ENCODE data around the gene MYO15B.

The MYO15B gene

GRCh38 chr17:75594499-75595283 is 7.1 kb downstream of the MYO15B start:
- no peak overlapping the region for H3K4me3 ChIP-seq (replicated peaks; ENCODE audit: low read depth, low read length)
- no peak for TF ChIP-seq CTCF (IDR thresholded peaks at IDR 0.05; ENCODE audit: low read depth, low read length, missing control alignments)
- DNase-seq (ENCODE audit: extremely low read depth, low read depth), result no peak

GRCh38 chr17:75595284-75595919 is 7.8 kb downstream of the MYO15B start:
- no peak for TF ChIP-seq CTCF (IDR thresholded peaks at IDR 0.05; ENCODE audit: low read depth, low read length, missing control alignments)
- DNase-seq (ENCODE audit: extremely low read depth, low read depth), result no peak
- H3K4me3 ChIP-seq (replicated peaks; ENCODE audit: low read depth, low read length), result no peak overlapping the region

GRCh38 chr17:75595920-75596313 is 8.3 kb downstream of the MYO15B start:
- no peak overlapping the region for H3K4me3 ChIP-seq (replicated peaks; ENCODE audit: low read depth, low read length)
- TF ChIP-seq CTCF (IDR thresholded peaks at IDR 0.05; ENCODE audit: low read depth, low read length, missing control alignments), result no peak
- DNase-seq (ENCODE audit: extremely low read depth, low read depth), result no peak

- H3K4me3 ChIP-seq (replicated peaks; ENCODE audit: low read depth, low read length), result no peak overlapping the region
- TF ChIP-seq CTCF (IDR thresholded peaks at IDR 0.05; ENCODE audit: low read depth, low read length, missing control alignments), result no peak
- no peak for DNase-seq (ENCODE audit: extremely low read depth, low read depth)
These were observed 8.9 kb downstream of the MYO15B start for GRCh38 chr17:75596320-75597087.

GRCh38 chr17:75601057-75601987 is 13.7 kb downstream of the MYO15B start:
- TF ChIP-seq CTCF (IDR thresholded peaks at IDR 0.05; ENCODE audit: low read depth, low read length, missing control alignments), result peak; percentile 86
- DNase-seq (ENCODE audit: extremely low read depth, low read depth), result no peak
- H3K4me3 ChIP-seq (replicated peaks; ENCODE audit: low read depth, low read length), result no peak overlapping the region

- DNase-seq (ENCODE audit: extremely low read depth, low read depth), result no peak
- no peak for TF ChIP-seq CTCF (IDR thresholded peaks at IDR 0.05; ENCODE audit: low read depth, low read length, missing control alignments)
- H3K4me3 ChIP-seq (replicated peaks; ENCODE audit: low read depth, low read length), result no peak overlapping the region
These were observed 15.0 kb downstream of the MYO15B start for GRCh38 chr17:75602644-75603043.
